Upper lobe of left lung (tissue), 6 donors: ENCODE data around the gene SOX13. TPM values are rescaled to one million over a fixed set of nuclear protein-coding genes. Genes with fewer than 3 reads are reported as not detected.

Experiments
- ATAC-seq, 2 donors: fragments of 200-7000 bp; cut with Tn5 transposase; one replicate each; pipeline ENCODE4 v1.9.1; 2022; ENCODE audit warnings: mild to moderate bottlenecking in 2 of 2, moderate library complexity in 2 of 2; ENCODE audit not compliant: low FRiP score in 2 of 2
- DNase-seq, 2 donors: peaks; one replicate each; pipeline ENCODE4 v3.0.0-alpha.2; 2019 to 2020
- H3K27ac ChIP-seq, 4 donors: fragments of 200-600 bp; sonication (generic); one replicate each; pipeline ENCODE4 v1.5.1; 2016 to 2019
- H3K27me3 ChIP-seq, 4 donors: fragments of 200-600 bp; sonication (generic); one replicate each; pipeline ENCODE4 v1.5.1; 2017 to 2019
- H3K36me3 ChIP-seq, 4 donors: fragments of 200-600 bp; sonication (generic); one replicate each; pipeline ENCODE4 v1.5.1; 2016 to 2019
- H3K4me1 ChIP-seq, 4 donors: fragments of 200-600 bp; sonication (generic); one replicate each; pipeline ENCODE4 v1.5.1; 2018 to 2019
- H3K4me3 ChIP-seq, 4 donors: fragments of 200-600 bp; sonication (generic); one replicate each; pipeline ENCODE4 v1.5.1; 2017 to 2019; ENCODE audit warnings: mild to moderate bottlenecking in 2 of 4, moderate library complexity in 1 of 4
- H3K9me3 ChIP-seq, 4 donors: fragments of 200-600 bp; sonication (generic); one replicate each; pipeline ENCODE4 v1.5.1; 2018 to 2019
- EP300 ChIP-seq, 4 donors: sonication (generic); formaldehyde crosslinking; IDR thresholded peaks; one replicate each; pipeline ENCODE4 v1.5.1; 2017; ENCODE audit warnings: antibody characterized with exemption in 4 of 4, control low read depth in 2 of 4
- POLR2A ChIP-seq, 4 donors: fragments of 450-650 bp; IDR thresholded peaks; one replicate each; pipeline ENCODE4 v1.5.1; 2016 to 2017; ENCODE audit warnings: antibody characterized with exemption in 4 of 4, mild to moderate bottlenecking in 2 of 4
- POLR2AphosphoS5 ChIP-seq, 2 donors: sonication (generic); formaldehyde crosslinking; IDR thresholded peaks; one replicate each; pipeline ENCODE4 v1.5.1; 2017; ENCODE audit warnings: antibody characterized with exemption in 2 of 2
- WGBS, 2 donors: methylation state at CpG; one replicate each; pipeline ENCODE4 v1.1.5; 2017 to 2018; 5-methylcytosine and 5-hydroxymethylcytosine counted together
- total RNA-seq, 6 donors: library from RNA; depleted of rRNA in 4 of 6; stranded (reverse); fragments of >200 nt in 4 of 6; gene quantifications; one replicate each; pipeline versions ENCODE4 v1.1.0 to v1.2.1, GENCODE V29; 2016 to 2021
- TF ChIP-seq, protein P1 (sequence below), 6 experiments: fragments of 450-650 bp in 4 of 6; fragments of 200-600 bp in 2 of 6; sonication (generic) in 2 of 6; IDR thresholded peaks; one replicate each; pipeline ENCODE4 v1.5.1; 2016 to 2019; ENCODE audit warnings: antibody characterized with exemption in 6 of 6
- donor health status: DM: no; HTN: no; CAD: no; lungs with moderate emphysema.
- donor health status: DM: no; HTN: yes; CAD: no; lungs with severe emphysema.

The SOX13 gene
- total RNA-seq, 6 donors from 2014 or later: 33.8 to 76.5 (median 63.9) TPM

DNA sequence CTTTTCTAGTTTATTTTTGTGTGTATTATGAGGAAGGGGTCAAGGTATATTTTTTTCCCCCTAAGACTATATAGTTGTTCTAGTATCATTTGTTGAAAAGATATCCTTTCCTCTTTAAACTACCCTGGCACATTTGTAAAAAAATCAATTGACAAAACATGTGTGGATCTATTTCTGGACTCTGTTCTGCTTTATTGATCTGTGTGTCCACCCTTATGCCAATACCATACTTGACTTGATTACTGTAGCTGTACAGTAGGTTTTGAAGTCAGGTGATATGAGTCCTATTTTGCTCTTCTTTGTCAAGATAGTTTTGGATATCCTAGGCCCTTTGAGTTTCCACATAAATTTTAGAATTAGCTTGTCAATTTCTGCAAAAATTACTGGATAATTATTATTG is 21.2 kb upstream of the SOX13 start:
- TF ChIP-seq POLR2AphosphoS5 (IDR thresholded peaks at IDR 0.05): no peak
- TF ChIP-seq, protein P1, sequence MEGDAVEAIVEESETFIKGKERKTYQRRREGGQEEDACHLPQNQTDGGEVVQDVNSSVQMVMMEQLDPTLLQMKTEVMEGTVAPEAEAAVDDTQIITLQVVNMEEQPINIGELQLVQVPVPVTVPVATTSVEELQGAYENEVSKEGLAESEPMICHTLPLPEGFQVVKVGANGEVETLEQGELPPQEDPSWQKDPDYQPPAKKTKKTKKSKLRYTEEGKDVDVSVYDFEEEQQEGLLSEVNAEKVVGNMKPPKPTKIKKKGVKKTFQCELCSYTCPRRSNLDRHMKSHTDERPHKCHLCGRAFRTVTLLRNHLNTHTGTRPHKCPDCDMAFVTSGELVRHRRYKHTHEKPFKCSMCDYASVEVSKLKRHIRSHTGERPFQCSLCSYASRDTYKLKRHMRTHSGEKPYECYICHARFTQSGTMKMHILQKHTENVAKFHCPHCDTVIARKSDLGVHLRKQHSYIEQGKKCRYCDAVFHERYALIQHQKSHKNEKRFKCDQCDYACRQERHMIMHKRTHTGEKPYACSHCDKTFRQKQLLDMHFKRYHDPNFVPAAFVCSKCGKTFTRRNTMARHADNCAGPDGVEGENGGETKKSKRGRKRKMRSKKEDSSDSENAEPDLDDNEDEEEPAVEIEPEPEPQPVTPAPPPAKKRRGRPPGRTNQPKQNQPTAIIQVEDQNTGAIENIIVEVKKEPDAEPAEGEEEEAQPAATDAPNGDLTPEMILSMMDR (IDR thresholded peaks at IDR 0.05): no peak
- TF ChIP-seq POLR2A (IDR thresholded peaks at IDR 0.05): no peak
- no peak for TF ChIP-seq EP300 (IDR thresholded peaks at IDR 0.05)
- DNase-seq (no peak), ATAC-seq (no peak)
- no peaks in the 10 kb centered on the region for H3K4me1 ChIP-seq
- H3K36me3 ChIP-seq: no peaks in the 10 kb centered on the region
- H3K9me3 ChIP-seq: no peaks in the 10 kb centered on the region
- no peak overlapping the region for H3K4me3 ChIP-seq
- no peaks in the 10 kb centered on the region for H3K27me3 ChIP-seq
- no peak overlapping the region for H3K27ac ChIP-seq

DNA sequence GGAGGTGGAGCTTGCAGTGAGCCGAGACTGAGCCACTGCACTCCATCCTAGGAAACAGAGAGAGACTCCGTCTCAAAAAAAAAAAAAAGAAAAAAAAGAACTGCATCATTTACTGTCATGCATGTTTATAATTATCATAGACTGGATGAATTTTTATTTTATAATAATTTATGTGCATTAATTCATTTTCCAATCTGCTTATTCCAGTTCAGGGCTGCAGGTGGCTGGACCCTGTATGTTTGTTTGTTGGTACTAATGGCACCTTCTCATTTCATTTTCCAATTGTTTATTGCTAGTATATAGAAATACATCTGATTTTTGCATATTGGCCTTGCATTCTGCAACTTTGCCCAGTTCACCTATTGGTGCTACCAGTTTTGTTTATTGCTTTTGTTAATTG is 19.0 kb upstream of the SOX13 start:
- Histone ChIP-seq H3K36me3 (no peaks in the 10 kb centered on the region), H3K9me3 (no peaks in the 10 kb centered on the region), H3K27ac (no peak overlapping the region), H3K4me1 (no peaks in the 10 kb centered on the region), H3K4me3 (no peak overlapping the region), H3K27me3 (no peaks in the 10 kb centered on the region)
- 91 to 96% methylated on average over 2 of the region's 2 CpGs for WGBS, 2 donors
- TF ChIP-seq, protein P1 (IDR thresholded peaks at IDR 0.05): no peak
- no peak for TF ChIP-seq EP300 (IDR thresholded peaks at IDR 0.05)
- DNase-seq (no peak), ATAC-seq (no peak)

DNA sequence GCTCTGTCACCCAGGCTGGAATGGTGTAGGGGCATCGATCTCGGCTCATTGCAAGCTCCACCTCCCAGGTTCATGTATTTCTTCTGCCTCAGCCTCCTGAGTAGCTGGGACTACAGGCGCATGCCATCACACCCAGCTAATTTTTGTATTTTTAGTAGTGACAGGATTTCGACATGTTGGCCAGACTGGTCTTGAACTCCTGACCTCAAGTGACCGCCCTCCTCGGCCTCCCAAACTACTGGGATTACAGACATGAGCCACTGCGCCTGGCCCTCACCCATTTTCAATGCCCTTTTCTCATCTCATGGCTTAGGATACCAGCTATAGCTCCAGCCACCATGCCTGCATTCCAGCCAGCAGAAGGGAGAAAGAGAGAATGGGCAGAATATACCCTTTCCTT is 12.9 kb upstream of the SOX13 start:
- no peak for ATAC-seq
- TF ChIP-seq, protein P1 (IDR thresholded peaks at IDR 0.05): no peak
- TF ChIP-seq POLR2AphosphoS5 (IDR thresholded peaks at IDR 0.05) (no peak), POLR2A (IDR thresholded peaks at IDR 0.05) (no peak), EP300 (IDR thresholded peaks at IDR 0.05) (no peak)
- Histone ChIP-seq H3K27ac (no peak overlapping the region), H3K9me3 (no peaks in the 10 kb centered on the region), H3K36me3 (no peaks in the 10 kb centered on the region), H3K27me3 (no peaks in the 10 kb centered on the region), H3K4me3 (no peak overlapping the region), H3K4me1 (peaks cover 0 to 4% (median under 1%) of the 10 kb centered on the region in 4 donors)
- 80 to 81% methylated on average over 7 of the region's 7 CpGs for WGBS, 2 donors
- DNase-seq: no peak

DNA sequence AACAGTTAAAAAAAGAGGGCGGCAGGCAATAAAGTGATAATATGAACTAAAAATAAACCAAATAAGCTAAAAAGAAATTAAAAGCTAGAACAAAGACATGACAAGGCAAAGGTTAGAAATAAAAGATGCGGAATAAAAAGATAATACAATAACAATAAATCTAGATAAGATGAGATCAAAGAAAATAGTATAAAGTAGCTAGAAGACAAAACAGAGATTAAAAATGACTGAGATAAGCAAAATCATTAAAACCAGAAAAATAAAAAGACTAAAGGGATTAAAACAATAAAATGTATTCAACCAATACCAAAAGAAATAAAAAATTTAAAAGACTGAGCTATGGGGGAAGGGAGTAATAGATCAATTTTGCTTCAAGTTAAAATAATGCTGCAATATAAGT is 10.8 kb upstream of the SOX13 start:
- WGBS, 2 donors: 67 to 98% methylated on average over 2 of the region's 2 CpGs
- peaks cover 0 to 13% (median 5%) of the 10 kb centered on the region in 4 donors for H3K4me1 ChIP-seq
- H3K9me3 ChIP-seq: no peaks in the 10 kb centered on the region
- no peak overlapping the region for H3K4me3 ChIP-seq
- no peaks in the 10 kb centered on the region for H3K36me3 ChIP-seq
- ATAC-seq: no peak
- DNase-seq: no peak
- no peaks in the 10 kb centered on the region for H3K27me3 ChIP-seq
- H3K27ac ChIP-seq: no peak overlapping the region
- TF ChIP-seq EP300 (IDR thresholded peaks at IDR 0.05) (no peak), POLR2A (IDR thresholded peaks at IDR 0.05) (no peak), POLR2AphosphoS5 (IDR thresholded peaks at IDR 0.05) (no peak)
- TF ChIP-seq, protein P1 (IDR thresholded peaks at IDR 0.05): no peak

DNA sequence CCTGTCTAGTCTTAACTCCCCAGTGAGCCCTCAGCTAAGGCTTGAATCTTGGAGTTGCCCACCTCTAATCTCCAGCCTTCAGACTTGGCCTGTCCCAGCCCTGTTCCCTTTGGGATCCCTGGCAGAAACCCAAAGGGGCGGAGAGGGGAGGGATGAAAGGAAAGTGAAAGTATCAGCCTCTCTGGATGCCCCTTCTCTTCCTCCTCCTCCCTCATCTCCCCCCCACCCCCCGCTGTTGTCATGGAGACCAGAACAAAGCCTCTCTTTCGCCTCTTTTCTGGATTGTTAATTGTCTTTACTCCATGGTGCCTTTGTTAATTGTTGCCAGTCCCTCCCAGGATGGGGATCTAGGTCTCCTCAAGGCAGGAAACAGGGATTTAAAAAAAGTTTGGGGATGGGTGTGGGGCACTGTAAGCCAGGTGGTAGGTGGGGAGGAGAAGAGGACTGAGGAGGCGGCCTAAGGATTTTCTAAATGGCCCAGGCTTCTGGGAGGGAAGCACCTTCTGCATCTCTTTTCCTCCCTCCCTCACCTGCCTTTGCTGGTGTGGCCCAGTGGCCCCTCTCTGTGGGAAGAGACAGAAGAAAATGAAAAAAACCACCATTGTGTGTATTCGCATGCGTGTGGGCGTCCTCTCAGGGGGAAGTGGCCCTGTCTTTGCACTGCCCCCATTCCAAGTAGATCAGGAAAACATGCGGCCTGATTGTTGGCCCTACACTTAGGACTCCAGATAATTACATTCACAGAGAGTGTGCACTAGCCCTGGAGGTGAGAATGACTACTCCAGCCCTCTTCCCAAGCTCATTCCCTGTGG is 7.5 kb upstream of the SOX13 start:
- TF ChIP-seq POLR2A (IDR thresholded peaks at IDR 0.05) (no peak), POLR2AphosphoS5 (IDR thresholded peaks at IDR 0.05) (no peak), EP300 (IDR thresholded peaks at IDR 0.05) (no peak)
- TF ChIP-seq, protein P1 (IDR thresholded peaks at IDR 0.05): no peak
- no peaks in the 10 kb centered on the region for H3K36me3 ChIP-seq
- no peaks in the 10 kb centered on the region for H3K27me3 ChIP-seq
- peak overlapping the region in 2 of 4 donors; percentile 1 to 61 for H3K27ac ChIP-seq
- peaks cover 0 to 13% (median 5%) of the 10 kb centered on the region in 4 donors for H3K4me1 ChIP-seq
- no peak overlapping the region for H3K4me3 ChIP-seq
- ATAC-seq (peak in 1 of 2 donors; percentile 57), DNase-seq (no peak)
- no peaks in the 10 kb centered on the region for H3K9me3 ChIP-seq
- 52 to 61% methylated on average over 8 of the region's 8 CpGs for WGBS, 2 donors
